GM13977 (cell line): ENCODE results near the gene CPNE7.

Source experiments
- DNase-seq: peaks from one replicate; pipeline ENCODE4 v3.0.0; 2012; ENCODE audit warnings: low spot score
- CTCF ChIP-seq: IDR thresholded peaks from 2 replicates; pipeline ENCODE4 v1.5.1; 2012; ENCODE audit warnings: mild to moderate bottlenecking, control low read depth; ENCODE audit not compliant: insufficient read depth; ENCODE audit errors: extremely low read depth, missing control alignments
- in situ Hi-C: fragments of 300-500 bp; cut with MboI; formaldehyde crosslinking; loops from one replicate; pipeline ENCODE4 v1.12.0; 2022; ENCODE audit warnings: low sequenced_read_pairs, low pct_unique_long_range_greater_than_20kb, mixed read lengths, inconsistent platforms; ENCODE audit not compliant: unreplicated experiment

The CPNE7 gene

GRCh38 chr16:89645122-89645521 is 69.6 kb downstream of the CPNE7 start:
- in situ Hi-C loops, result no loop called here
- no peak for TF ChIP-seq CTCF
- DNase-seq, result no peak

GRCh38 chr16:89646270-89646669 is 70.7 kb downstream of the CPNE7 start:
- no peak for DNase-seq
- TF ChIP-seq CTCF, result no peak
- in situ Hi-C loops, result no loop called here
